Stimulated activated CD4-positive, alpha-beta T cell treated with anti-CD3 and anti-CD28 coated beads, TNF-alpha, amount 100 ng/mL, for 4 hours (primary cell): ENCODE data around the gene MIB2.
"Not testable (repeated sequence)": the region's sequence is repeated elsewhere in the genome, so short reads cannot be mapped to it uniquely, and the experiment has no call there.

ENCODE experiments used
- DNase-seq, 3 experiments: peaks; one replicate each; pipeline ENCODE4 v3.0.0-alpha.2; 2020; ENCODE audit warnings: low read depth in 3 of 3

MIB2 gene

DNA sequence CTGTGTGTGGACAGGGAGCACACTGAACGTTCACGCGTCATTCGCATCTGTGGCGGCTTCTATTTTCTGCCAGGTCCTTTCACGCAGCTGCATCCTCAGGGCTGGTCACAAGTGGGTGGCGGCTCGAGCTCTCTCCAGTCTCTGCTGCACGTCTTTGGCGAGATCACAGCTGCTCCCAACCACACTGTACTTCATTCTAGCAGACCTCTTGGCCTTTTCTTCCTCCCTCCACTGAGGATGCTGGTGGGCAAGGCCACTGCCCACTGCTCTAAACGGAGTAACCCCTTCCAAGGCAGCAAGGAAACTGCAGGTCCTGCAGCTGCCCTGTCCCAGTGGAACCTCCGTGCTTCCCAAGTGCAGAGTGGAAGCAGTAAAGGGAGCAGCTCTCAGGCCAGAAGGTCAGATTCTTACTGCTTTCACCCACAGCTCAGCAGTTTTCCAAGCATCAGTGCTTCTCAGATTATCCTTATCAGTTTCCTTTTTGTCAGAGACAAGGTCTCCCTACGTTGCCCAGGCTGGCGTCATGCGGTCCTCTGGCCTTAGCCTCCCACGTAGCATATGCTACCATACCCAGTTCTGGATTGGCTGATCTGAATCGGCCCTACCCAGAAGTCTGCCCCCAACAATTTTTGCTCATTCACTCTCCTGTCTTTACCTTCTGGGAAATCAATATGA lies 32.4 kb downstream of the MIB2 start:
- not testable (repeated sequence) for DNase-seq

GRCh38 chr1:1648265-1648664 lies 33.0 kb downstream of the MIB2 start:
- not testable (repeated sequence) for DNase-seq

- peak; percentile 93 to 99 (median 97) for DNase-seq
Measured at GRCh38 chr1:1658583-1659549, 43.6 kb downstream of the MIB2 start, which contains the start of gene CDK11B. Gene CDK11B, minus strand, starts transcription at chr1:1659004. Its CDS starts 1,519 bp downstream, at chr1:1657485.

DNA sequence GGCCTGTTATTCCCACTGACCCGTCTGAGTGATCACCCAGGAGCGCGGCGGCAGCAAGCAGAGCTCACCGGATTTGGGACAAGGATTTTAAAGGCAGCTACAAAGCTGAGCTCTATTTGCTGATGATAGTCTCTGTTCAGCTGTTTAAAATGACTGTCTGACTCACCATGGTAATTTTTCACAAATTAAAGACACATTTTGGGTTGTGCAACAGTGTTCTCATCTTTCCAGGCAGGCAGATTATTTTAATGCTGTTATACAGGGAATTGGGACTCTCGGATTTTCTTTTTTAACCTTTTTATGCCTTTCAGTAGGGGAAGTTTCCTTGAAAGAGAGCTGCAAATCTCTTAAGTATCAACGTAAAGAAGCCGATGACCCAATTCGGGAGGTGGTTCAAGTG lies 47.1 kb downstream of the MIB2 start:
- not testable (repeated sequence) for DNase-seq

DNA sequence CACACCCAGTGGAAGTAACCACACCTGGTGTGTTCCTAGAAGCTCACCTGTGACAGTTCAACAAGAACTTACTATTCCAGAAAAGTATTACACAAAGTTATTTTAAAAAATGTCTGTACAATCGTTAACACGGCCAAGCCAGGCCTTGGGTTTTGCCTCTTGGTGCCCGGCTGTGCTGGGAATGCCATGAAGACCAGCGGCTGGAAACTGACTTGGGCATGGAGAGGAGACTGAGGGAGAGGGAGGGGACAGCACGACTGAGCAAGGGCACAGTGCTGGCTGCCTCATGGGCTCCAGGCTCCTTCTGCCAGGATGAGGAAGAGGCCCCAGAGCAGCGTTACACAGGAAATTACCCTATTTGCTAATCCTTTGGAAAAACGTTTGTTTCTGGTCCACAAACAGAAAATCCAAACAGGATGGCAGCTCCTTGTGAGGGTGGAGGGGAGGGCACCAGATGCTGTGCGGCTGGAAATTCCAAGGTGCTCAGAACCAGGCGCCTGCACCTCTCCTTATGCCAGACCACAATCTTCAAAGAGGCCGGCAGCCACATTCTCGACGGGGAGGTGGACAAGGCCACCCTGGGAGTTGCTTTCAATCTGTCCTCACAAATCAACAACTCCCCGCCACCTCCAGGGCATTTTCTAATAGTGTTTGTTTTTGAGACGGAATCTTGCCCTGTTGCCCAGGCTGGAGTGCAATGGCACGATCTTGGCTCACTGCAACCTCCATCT lies 47.7 kb downstream of the MIB2 start:
- DNase-seq: not testable (repeated sequence)

DNA sequence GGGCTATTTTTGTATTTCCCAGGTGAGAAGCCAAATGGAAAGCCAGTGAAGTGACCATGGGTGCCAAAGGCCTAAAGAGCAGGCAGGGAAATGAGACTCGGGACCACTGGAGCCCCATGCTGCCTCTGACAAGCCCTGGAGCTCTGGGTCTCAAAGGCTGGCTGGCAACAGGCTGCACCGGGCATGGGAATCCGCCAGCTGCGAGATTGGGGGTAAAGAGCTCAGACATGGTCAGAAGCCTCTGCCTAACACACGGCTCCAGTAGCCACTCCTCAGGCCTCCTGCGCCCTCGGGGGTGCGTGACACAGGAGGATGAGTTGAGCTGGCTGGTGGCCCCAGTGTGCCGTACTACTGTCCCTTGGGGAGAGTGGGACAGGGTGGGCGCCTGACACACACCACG lies 49.0 kb downstream of the MIB2 start:
- DNase-seq: not testable (repeated sequence)

DNA sequence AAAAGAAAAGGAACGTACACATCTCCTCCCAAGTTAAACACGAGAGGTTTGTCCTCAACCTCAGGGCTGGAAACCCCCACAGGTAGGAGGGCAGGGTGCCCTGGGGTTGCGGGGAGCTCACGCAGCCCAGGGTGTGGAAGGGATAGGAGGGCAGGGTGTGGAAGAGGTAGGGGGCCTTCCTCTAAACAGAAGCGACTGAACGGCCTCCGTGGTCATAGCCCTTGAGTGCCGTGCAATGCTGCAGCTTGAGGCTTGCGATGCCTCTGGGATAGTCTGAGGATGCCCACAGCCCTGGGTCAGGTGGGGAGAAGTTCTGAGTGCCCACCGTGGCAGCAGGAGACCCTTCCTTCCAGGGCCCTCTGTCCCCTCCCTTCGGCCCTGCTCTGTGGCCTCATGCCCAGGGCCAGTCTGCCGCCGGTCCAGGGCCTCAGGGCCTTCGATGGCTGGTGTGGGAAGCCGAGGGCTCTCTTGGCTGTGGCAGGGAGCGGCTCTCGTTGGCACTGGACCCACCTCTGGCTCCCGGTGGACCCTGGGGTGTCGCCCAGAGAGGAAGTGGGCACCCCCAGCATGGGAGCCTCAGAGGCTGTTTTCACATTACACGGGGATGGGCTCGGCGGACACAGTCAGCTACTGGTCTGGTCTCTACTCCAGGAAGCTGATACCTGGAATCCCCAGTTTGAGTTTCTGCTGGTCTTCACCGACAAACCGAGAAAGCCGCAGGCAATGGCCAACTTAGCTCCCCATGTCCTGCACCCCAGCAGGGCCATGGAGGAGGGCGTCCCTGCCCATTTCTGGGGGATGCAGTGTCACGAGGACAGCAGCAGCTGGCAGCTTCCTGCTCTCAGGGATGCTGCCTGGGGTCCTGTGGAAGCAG lies 49.9 kb downstream of the MIB2 start:
- no peak for DNase-seq

DNA sequence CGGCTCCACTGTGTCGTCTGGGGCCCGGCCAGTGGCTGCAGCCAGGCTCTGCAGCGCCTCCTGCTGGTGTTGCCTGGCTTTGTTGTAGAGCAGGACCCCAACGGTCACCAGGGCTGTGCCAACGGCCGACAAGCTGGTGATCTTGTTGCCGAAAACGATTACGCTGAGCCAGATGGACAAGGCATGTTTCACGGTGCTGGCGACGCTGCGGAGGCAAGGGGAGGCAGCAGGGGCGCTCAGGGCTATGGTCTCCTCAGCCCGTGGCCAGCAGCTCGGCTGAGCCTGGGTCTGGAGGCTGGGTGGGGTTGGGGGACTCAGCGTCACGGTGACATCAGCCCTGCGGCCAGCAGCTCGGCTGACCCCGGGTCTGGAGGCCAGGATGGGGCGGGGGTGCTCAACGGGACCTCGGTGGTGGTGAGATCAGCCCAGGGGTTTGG lies 50.5 kb downstream of the MIB2 start:
- DNase-seq: no peak

- DNase-seq: no peak
Measured at GRCh38 chr1:1666526-1666925, 51.2 kb downstream of the MIB2 start.

DNA sequence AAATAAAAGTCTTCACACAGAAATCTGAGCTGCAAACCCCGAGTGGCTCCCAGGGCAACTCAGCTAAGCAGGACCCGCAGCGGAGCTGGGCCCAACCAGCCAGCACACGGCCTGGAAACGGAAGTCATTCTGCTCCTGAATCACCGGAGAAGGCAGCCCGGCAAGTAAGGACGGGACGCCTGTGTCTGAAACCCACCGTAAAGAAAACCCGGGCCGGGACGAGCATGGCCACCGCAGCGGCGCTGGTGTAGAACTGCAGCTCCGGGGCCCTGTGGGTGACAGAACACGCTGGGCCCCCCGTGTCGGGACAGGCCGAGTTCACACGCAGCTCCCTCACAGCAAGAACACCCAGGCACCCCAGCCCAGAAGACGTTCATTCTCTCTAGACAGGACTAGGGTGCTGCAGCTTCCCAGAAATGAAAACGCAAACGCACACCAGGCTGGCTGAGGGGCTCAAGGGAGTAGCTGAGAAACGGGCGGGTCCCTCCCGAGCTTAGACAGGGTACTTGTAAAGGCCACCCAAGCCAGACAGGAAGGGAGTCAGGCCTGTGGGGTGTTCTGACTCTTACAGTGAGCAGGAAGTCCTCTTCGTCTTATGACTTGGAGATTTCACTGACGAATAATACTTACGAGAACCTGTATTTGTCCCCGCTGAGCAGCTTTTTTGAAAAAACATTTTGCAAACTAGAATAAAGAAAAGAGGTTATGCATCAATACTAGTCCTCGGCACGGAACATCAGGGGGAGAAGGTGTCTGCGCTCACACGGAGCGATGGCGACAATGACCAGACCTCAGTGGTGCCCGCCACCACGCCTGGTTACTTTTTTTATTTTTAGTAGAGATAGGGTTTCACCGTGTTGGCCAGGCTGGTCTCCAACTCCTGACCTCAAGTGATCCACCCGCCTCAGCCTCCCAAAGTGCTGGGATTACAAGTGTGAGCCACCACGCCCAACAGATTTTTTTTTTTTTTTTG lies 54.5 kb downstream of the MIB2 start:
- DNase-seq: no peak

GRCh38 chr1:1670866-1671265 lies 55.6 kb downstream of the MIB2 start:
- DNase-seq: no peak

DNA sequence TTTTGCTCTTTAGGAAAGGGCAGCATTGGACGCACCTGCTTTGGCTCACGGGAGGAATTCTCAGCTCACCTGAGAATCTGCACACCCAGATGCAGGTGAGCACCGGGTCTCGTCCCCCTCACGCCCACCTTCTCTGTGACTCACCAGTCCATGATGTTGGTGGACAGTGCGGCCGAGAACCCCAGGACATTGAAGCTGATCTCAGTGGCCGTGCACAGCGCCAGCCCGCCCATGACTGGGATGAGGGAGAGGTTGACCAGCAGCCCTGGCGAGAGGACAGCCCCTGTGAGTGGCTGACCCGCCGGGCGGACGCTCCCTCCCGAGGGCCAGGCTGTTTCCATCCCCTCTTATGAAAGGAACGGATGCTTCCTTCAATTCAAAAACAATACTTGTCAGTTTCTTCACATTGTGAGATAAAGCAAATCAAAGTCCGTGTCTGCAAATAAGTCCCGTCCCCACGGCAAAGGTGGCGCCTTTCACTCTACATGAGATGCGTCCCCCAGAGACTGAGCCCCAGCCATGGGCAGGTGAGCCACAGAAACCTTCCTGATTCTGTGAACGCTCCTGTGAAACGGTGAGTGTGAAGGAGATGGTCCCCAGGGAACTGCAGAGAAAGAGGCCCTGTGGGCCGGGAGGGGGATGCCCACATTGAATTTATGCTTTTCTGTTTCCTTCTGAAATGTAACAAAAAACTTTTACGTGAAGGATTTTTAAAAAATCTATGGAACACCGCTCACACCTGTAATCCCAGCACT lies 56.2 kb downstream of the MIB2 start:
- DNase-seq: no peak

- no peak for DNase-seq
Measured at GRCh38 chr1:1672181-1672965, 57.1 kb downstream of the MIB2 start.

- not testable (repeated sequence) for DNase-seq
Measured at GRCh38 chr1:1674806-1675205, 59.5 kb downstream of the MIB2 start.

DNA sequence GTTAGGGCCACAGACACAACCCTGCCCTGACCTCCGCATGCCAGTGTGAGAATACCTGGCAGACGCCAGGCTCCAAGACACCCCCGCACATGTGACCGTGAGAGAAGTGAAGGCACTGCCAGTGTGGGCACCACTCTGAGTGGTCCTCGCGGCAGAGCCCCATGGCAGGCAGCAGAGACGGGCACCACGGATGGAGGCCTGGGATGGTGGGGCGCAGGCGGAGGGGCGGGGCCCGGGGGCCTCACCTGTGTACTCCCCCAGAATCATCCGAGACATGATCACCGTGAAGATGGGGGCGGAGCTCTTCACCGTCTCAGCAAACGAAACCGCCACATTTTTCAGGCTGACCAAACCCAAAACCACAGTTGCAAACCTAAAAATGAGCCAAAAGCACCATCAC lies 59.9 kb downstream of the MIB2 start:
- DNase-seq: not testable (repeated sequence)

GRCh38 chr1:1676087-1676486 lies 60.8 kb downstream of the MIB2 start:
- DNase-seq: not testable (repeated sequence)

DNA sequence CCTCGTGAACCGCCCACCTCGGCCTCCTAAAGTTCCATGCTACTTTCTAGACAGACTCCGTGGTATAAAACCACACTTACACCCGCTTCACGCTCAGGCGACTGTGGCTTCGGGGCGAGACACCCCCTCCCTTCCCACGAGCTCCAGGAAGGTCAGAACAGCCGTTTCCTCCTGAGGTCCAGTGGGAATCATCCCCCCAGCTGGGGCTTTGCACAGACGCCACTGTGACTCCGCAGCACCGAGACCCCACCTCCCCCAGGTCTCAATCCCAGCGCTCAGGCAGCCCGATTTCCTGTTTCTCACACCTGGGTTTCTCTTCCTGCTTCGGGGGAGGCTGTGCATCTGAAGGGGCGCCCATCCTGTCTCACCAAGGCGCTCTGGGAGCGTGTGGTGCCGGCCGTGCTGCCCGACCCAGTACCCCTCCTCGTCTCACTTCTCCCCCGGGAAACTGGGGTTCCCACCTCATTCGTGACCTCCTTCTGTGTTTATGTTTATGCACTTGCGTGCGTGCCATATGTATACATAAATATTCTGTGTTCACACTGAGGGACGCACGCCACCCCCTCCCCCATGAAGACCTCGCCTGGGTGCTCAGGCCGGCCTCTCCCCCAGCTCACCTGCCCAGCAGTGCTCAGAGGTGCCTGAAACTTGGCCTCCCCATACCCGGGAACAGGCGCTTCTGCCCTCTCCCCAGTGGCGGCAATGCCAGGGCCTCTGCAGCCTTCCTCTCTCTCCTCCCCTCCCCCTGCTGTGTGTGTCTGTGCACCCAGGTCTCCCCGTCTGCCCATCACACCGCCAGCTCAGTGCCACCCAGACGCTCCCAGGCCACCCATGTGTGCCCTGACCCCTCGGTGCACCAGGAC lies 62.6 kb downstream of the MIB2 start:
- peak; percentile 23 to 37 (median 30) for DNase-seq
